ENCODE measurements around the gene DCDC2C.

- TF ChIP-seq CTCF (IDR thresholded peaks at IDR 0.05; ENCODE audit: poor library complexity, severe bottlenecking), result no peak
- no peak for TF ChIP-seq EZH2 (IDR thresholded peaks at IDR 0.05; ENCODE audit: borderline replicate concordance, insufficient read depth, low read length, poor library complexity, severe bottlenecking)
- no peak for TF ChIP-seq POLR2AphosphoS5 (IDR thresholded peaks at IDR 0.05)
- TF ChIP-seq REST (IDR thresholded peaks at IDR 0.05; ENCODE audit: borderline replicate concordance), result no peak
- TF ChIP-seq EP300 (conservative IDR thresholded peaks at IDR 0.05; ENCODE audit: poor library complexity, severe bottlenecking), result no peak
- no peak for TF ChIP-seq RAD21 (conservative IDR thresholded peaks at IDR 0.05)
- no peak for TF ChIP-seq MXI1 (conservative IDR thresholded peaks at IDR 0.05; ENCODE audit: poor library complexity, severe bottlenecking)
- TF ChIP-seq TAF1 (IDR thresholded peaks at IDR 0.05; ENCODE audit: low read depth), result no peak
Measured at GRCh38 chr2:3736112-3736511, 32.7 kb downstream of the DCDC2C start.
